ENCODE results near the gene HAND1.
A peak's percentile ranks its signal among the peaks of the same experiment; 100 is the strongest.
"Not testable (repeated sequence)": the region's sequence is repeated elsewhere in the genome, so short reads cannot be mapped to it uniquely, and the experiment has no call there.

HAND1 gene

GRCh38 chr5:154516475-154516874 is 38.4 kb upstream of the HAND1 start:
- ATAC-seq = no peak
- TF ChIP-seq PPARA (CRISPR knock-in tag; IDR thresholded peaks at IDR 0.05; ENCODE audit: borderline replicate concordance) (no peak), ZNF8 (CRISPR knock-in tag; IDR thresholded peaks at IDR 0.05) (peak; percentile 93)

GRCh38 chr5:154515488-154515887 is 37.5 kb upstream of the HAND1 start:
- ATAC-seq = not testable (repeated sequence)

GRCh38 chr5:154514331-154514730 is 36.3 kb upstream of the HAND1 start:
- TF ChIP-seq GLIS3 (CRISPR knock-in tag; IDR thresholded peaks at IDR 0.05) (no peak), ZNF565 (CRISPR knock-in tag; conservative IDR thresholded peaks at IDR 0.05; ENCODE audit: low read depth) (no peak), CREB5 (CRISPR knock-in tag; IDR thresholded peaks at IDR 0.05; ENCODE audit: low read depth) (no peak), RARB (CRISPR knock-in tag; IDR thresholded peaks at IDR 0.05) (no peak), ZC3H10 (CRISPR knock-in tag; IDR thresholded peaks at IDR 0.05) (no peak), ZFP30 (CRISPR knock-in tag; IDR thresholded peaks at IDR 0.05) (no peak), ESRRG (CRISPR knock-in tag; IDR thresholded peaks at IDR 0.05) (no peak), ZNF70 (CRISPR knock-in tag; IDR thresholded peaks at IDR 0.05) (no peak), SNAI2 (CRISPR knock-in tag; IDR thresholded peaks at IDR 0.05) (no peak), OSR1 (CRISPR knock-in tag; IDR thresholded peaks at IDR 0.05) (no peak), ISL1 (CRISPR knock-in tag; IDR thresholded peaks at IDR 0.05) (no peak), ZFP3 (CRISPR knock-in tag; IDR thresholded peaks at IDR 0.05) (no peak), TCF4 (CRISPR knock-in tag; IDR thresholded peaks at IDR 0.05; ENCODE audit: borderline replicate concordance) (no peak), PATZ1 (CRISPR knock-in tag; IDR thresholded peaks at IDR 0.05; ENCODE audit: borderline replicate concordance) (no peak), ZNF8 (CRISPR knock-in tag; IDR thresholded peaks at IDR 0.05) (no peak), BACH2 (CRISPR knock-in tag; IDR thresholded peaks at IDR 0.05; ENCODE audit: borderline replicate concordance) (no peak)
- no peak for ATAC-seq

- TF ChIP-seq TSHZ2 (CRISPR knock-in tag; IDR thresholded peaks at IDR 0.05) = no peak
- no peak for TF ChIP-seq ZC3H10 (CRISPR knock-in tag; IDR thresholded peaks at IDR 0.05)
- no peak for TF ChIP-seq PPARA (CRISPR knock-in tag; IDR thresholded peaks at IDR 0.05; ENCODE audit: borderline replicate concordance)
- TF ChIP-seq BACH2 (CRISPR knock-in tag; IDR thresholded peaks at IDR 0.05; ENCODE audit: borderline replicate concordance) = no peak
- TF ChIP-seq TCF4 (CRISPR knock-in tag; IDR thresholded peaks at IDR 0.05; ENCODE audit: borderline replicate concordance) = no peak
- no peak for TF ChIP-seq CSRNP3 (CRISPR knock-in tag; IDR thresholded peaks at IDR 0.05)
- no peak for TF ChIP-seq PATZ1 (CRISPR knock-in tag; IDR thresholded peaks at IDR 0.05; ENCODE audit: borderline replicate concordance)
- no peak for TF ChIP-seq SNAI2 (CRISPR knock-in tag; IDR thresholded peaks at IDR 0.05)
- no peak for TF ChIP-seq ISL1 (CRISPR knock-in tag; IDR thresholded peaks at IDR 0.05)
- no peak for TF ChIP-seq ZFP30 (CRISPR knock-in tag; IDR thresholded peaks at IDR 0.05)
- no peak for TF ChIP-seq RARB (CRISPR knock-in tag; IDR thresholded peaks at IDR 0.05)
- no peak for ATAC-seq
Measured at GRCh38 chr5:154513669-154514084, 35.6 kb upstream of the HAND1 start.
